NCI-H1105 (cell line): ENCODE results near the gene TNFRSF1A.
"Not testable (repeated sequence)": the region's sequence is repeated elsewhere in the genome, so short reads cannot be mapped to it uniquely, and the experiment has no call there.

Experiments used
- DNase-seq: peaks from one replicate; lab custom pipeline; 2025; lab: John Stamatoyannopoulos, UW

TNFRSF1A gene

GRCh38 chr12:6302621-6303020 is 39.3 kb downstream of the TNFRSF1A start:
- no peak for DNase-seq

GRCh38 chr12:6301721-6302120 is 40.2 kb downstream of the TNFRSF1A start:
- DNase-seq: no peak

- DNase-seq: no peak
Observed at GRCh38 chr12:6297170-6297569, 44.7 kb downstream of the TNFRSF1A start.

- no peak for DNase-seq
Observed at GRCh38 chr12:6295094-6295811, 46.6 kb downstream of the TNFRSF1A start.

- no peak for DNase-seq
Observed at GRCh38 chr12:6294156-6295093, 47.5 kb downstream of the TNFRSF1A start.

GRCh38 chr12:6292606-6293005 is 49.3 kb downstream of the TNFRSF1A start:
- no peak for DNase-seq

- not testable (repeated sequence) for DNase-seq
Observed at GRCh38 chr12:6289906-6290305, 52.0 kb downstream of the TNFRSF1A start.

- not testable (repeated sequence) for DNase-seq
Observed at GRCh38 chr12:6289081-6289480, 52.8 kb downstream of the TNFRSF1A start.

- no peak for DNase-seq
Observed at GRCh38 chr12:6288235-6288634, 53.6 kb downstream of the TNFRSF1A start.

GRCh38 chr12:6285532-6286306 is 56.2 kb downstream of the TNFRSF1A start:
- DNase-seq: no peak

- DNase-seq: peak; percentile 71
Observed at GRCh38 chr12:6285063-6285477, 56.8 kb downstream of the TNFRSF1A start.

- DNase-seq: no peak
Observed at GRCh38 chr12:6284273-6284672, 57.6 kb downstream of the TNFRSF1A start.

GRCh38 chr12:6282453-6282840 is 59.4 kb downstream of the TNFRSF1A start:
- DNase-seq: no peak

- DNase-seq: no peak
Observed at GRCh38 chr12:6281081-6281809, 60.6 kb downstream of the TNFRSF1A start.

- DNase-seq: no peak
Observed at GRCh38 chr12:6280672-6281071, 61.2 kb downstream of the TNFRSF1A start.

GRCh38 chr12:6280053-6280469 is 61.8 kb downstream of the TNFRSF1A start:
- DNase-seq: no peak

- no peak for DNase-seq
Observed at GRCh38 chr12:6279631-6280030, 62.2 kb downstream of the TNFRSF1A start.

- no peak for DNase-seq
Observed at GRCh38 chr12:6279256-6279628, 62.6 kb downstream of the TNFRSF1A start.
